Immature natural killer cell (primary cell): ENCODE data around the gene PDE11A. TPM values are rescaled to one million over a fixed set of nuclear protein-coding genes. Genes with fewer than 3 reads are reported as not detected.

Experiments
- DNase-seq, 3 donors: peaks; one replicate each; pipeline ENCODE4 v3.0.0; 2022; ENCODE audit warnings: mixed read lengths in 1 of 3
- H3K27ac Mint-ChIP-seq, 6 donors: one replicate each; pipeline ENCODE4 v1.8.0; 2020; ENCODE audit warnings: mixed read lengths in 6 of 6, mild to moderate bottlenecking in 5 of 6, inconsistent platforms in 4 of 6, moderate library complexity in 3 of 6
- H3K27me3 Mint-ChIP-seq, 3 donors: one replicate each; pipeline ENCODE4 v1.8.0; 2020 to 2021; ENCODE audit warnings: low read depth in 3 of 3, mild to moderate bottlenecking in 3 of 3, mixed read lengths in 3 of 3, moderate library complexity in 3 of 3, inconsistent platforms in 1 of 3
- H3K36me3 Mint-ChIP-seq, 3 donors: one replicate each; pipeline ENCODE4 v1.8.0; 2020; ENCODE audit warnings: mixed read lengths in 3 of 3, inconsistent platforms in 2 of 3, mild to moderate bottlenecking in 2 of 3
- H3K4me1 Mint-ChIP-seq, 2 donors: one replicate each; pipeline ENCODE4 v1.8.0; 2020; ENCODE audit warnings: inconsistent platforms in 2 of 2, mild to moderate bottlenecking in 2 of 2, mixed read lengths in 2 of 2, moderate library complexity in 1 of 2
- H3K4me3 Mint-ChIP-seq, 5 donors: one replicate each; pipeline ENCODE4 v1.8.0; 2020; ENCODE audit warnings: mild to moderate bottlenecking in 5 of 5, mixed read lengths in 5 of 5, inconsistent platforms in 3 of 5, moderate library complexity in 3 of 5
- H3K9me3 Mint-ChIP-seq, 6 donors: one replicate each; pipeline ENCODE4 v1.8.0; 2020; ENCODE audit warnings: mild to moderate bottlenecking in 6 of 6, mixed read lengths in 6 of 6, inconsistent platforms in 4 of 6, moderate library complexity in 3 of 6
- polyA plus RNA-seq, 3 donors: library from polyadenylated mRNA; unstranded; fragments of 300-500 nt; fragmentation: Illumina TruSeq; gene quantifications; one replicate each; pipeline ENCODE4 v1.2.3, GENCODE V29; 2021

Gene PDE11A
- polyA plus RNA-seq, 3 donors from 2014 or later = not detected

DNA sequence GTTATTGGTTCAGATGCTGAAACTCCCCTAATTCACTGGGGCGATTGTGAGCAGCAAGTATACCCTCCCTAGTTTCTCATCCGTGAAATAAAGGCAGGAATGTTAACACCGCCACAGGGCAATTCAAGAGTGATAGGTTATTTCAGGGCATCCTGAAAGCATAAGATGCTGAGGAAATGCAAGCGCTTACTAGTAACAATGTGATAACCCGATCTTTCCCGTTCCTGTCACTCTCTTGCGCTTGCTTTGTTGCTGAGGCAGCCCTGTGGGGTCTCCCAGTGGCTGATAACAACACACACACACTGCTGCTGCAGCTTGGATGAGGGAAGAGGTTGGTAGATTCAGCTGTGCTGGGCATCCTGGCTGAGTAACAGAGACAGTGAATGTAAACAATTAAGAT, 420.7 kb downstream of the PDE11A start:
- Mint-ChIP-seq H3K9me3 (peaks cover 0 to 1% (median 0%) of the 10 kb centered on the region in 6 donors), H3K4me3 (no peak overlapping the region), H3K27ac (no peak overlapping the region), H3K27me3 (peaks cover 4 to 11% (median 6%) of the 10 kb centered on the region in 3 donors), H3K4me1 (no peaks in the 10 kb centered on the region), H3K36me3 (no peaks in the 10 kb centered on the region)
- DNase-seq = no peak

DNA sequence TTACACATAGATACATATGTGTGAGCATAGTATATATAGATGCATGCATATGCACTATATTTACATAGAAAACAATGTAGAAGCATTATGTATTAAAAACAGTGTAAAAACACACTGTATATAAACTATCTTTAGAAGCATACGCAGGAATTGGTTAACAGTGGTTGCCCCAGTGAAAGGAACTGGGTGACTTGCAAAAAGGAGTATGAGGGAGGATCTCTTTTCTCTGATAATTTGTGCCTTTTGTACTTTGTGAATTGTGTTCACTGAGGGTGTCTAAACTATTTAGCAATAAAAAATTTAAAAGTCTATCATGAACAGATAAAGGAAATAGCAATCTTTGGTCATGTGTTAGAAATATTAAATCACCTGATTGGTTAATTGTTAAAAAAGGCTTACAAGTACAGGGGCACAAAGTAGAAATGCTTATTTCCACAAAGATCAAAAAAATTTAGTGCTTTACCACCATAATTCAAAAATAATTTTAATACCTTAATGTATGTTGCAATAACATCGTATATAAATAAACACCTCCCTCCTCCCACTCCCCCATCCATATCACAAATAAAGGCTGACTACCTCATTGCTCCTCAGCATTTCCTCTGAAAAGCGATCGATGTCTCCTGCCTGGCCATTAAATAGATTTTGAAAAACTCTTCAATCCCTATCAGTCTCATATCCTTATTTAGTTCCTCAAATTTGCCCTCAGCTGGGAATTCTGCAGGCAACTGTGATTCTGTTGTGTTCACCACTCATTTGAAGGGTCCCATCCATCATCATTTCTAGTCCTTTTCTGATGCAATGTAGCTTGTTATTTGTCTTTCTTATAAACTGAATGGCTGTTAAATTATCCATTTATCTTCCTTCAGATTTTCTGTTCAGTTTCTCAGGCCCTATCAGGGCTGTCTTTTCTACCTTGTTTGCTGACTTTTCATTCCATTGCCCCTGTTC, 422.7 kb downstream of the PDE11A start:
- Mint-ChIP-seq H3K36me3 (no peaks in the 10 kb centered on the region), H3K9me3 (peaks cover 0 to 1% (median 0%) of the 10 kb centered on the region in 6 donors), H3K4me3 (no peak overlapping the region), H3K4me1 (no peaks in the 10 kb centered on the region), H3K27ac (peak overlapping the region in 1 of 6 donors; percentile 70), H3K27me3 (peaks cover 4 to 11% (median 5%) of the 10 kb centered on the region in 3 donors)
- no peak for DNase-seq

DNA sequence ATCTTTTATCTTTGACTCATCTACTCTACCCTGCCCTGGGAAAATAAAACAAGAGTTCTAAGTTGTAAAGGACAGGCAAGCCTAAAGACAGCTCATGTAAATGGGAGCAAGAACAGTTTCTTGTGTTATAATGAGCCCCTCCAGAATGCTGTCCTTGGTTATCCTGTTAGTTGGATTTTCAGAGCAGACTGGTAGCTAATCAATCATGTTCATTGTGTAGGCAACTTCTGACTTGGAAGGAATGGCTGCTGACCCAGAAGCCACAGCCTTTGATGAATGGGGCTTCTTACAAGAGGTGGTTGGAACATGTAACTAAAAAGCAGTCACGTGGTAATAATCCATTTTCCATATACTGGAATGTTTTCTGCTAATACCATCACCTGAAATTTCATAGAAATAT, 425.8 kb downstream of the PDE11A start:
- no peaks in the 10 kb centered on the region for H3K4me1 Mint-ChIP-seq
- DNase-seq = no peak
- H3K27ac Mint-ChIP-seq = no peak overlapping the region
- H3K4me3 Mint-ChIP-seq = no peak overlapping the region
- H3K9me3 Mint-ChIP-seq = peaks cover 0 to 5% (median 0%) of the 10 kb centered on the region in 6 donors
- peaks cover 4 to 6% (median 5%) of the 10 kb centered on the region in 3 donors for H3K27me3 Mint-ChIP-seq
- H3K36me3 Mint-ChIP-seq = no peaks in the 10 kb centered on the region

DNA sequence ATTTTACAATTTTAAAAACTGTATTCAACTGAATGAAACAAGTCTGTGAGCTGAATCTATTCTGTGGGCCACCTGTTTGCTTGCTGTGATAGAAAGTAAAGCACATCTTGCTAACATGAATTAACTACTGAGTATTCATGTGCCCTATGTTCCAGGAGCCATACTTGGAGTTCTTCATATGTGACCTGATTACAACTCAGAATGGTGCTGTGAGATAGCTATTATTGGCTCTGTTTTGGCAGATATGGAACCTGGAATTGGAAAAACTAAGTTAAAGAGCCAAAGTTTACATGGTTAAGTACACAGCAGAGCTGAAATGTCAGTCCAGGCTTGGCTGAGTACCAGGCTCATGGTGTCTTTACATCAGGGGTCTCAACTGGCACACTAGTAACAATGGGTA, 426.3 kb downstream of the PDE11A start:
- no peaks in the 10 kb centered on the region for H3K36me3 Mint-ChIP-seq
- peaks cover 4 to 6% (median 5%) of the 10 kb centered on the region in 3 donors for H3K27me3 Mint-ChIP-seq
- no peak overlapping the region for H3K27ac Mint-ChIP-seq
- no peak overlapping the region for H3K4me3 Mint-ChIP-seq
- H3K4me1 Mint-ChIP-seq = no peaks in the 10 kb centered on the region
- H3K9me3 Mint-ChIP-seq = peaks cover 0 to 5% (median 0%) of the 10 kb centered on the region in 6 donors
- DNase-seq = no peak

DNA sequence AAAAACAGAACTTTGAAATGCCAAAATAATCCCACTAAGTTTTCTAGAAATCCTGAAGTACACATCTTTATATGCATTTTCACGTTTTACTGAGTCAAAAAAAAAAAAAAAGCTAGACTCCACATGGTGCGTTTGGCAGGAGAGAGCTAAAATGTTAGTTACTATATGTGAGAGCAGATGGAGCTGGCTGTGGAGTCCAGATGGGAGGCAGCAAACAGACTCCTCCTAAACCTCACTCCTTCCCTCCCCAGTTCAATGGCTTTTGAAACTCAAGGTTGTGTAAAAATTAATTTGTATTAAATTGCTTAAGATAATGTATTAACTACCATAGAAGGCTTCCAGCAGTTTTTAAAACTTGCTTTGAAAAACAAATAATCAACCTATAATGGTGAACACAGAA, 431.2 kb downstream of the PDE11A start:
- H3K36me3 Mint-ChIP-seq = no peaks in the 10 kb centered on the region
- no peaks in the 10 kb centered on the region for H3K4me1 Mint-ChIP-seq
- H3K4me3 Mint-ChIP-seq = no peak overlapping the region
- H3K27me3 Mint-ChIP-seq = peaks cover 2 to 11% (median 5%) of the 10 kb centered on the region in 3 donors
- H3K27ac Mint-ChIP-seq = no peak overlapping the region
- no peak for DNase-seq
- H3K9me3 Mint-ChIP-seq = peaks cover 0 to 6% (median 0%) of the 10 kb centered on the region in 6 donors

DNA sequence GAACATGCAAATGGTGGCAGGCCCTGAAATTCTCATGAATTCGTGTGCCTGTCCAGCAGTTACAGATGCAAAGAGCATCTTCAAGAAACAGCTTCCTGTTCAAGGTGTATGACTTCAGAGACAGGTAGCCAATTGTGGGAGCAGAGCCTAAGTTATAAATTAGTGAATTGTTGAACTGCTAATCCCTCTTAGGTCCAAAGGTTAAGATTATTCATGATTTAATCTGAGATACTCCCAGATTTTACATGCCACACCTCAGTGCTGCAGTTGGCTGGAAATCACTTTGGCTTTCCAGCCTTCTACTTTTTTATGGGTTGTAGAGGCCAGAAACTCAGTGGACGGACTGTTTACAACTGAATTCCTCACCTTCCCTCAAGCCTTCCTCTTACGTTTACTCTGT, 432.2 kb downstream of the PDE11A start:
- H3K9me3 Mint-ChIP-seq = peaks cover 0 to 6% (median 0%) of the 10 kb centered on the region in 6 donors
- H3K4me1 Mint-ChIP-seq = no peaks in the 10 kb centered on the region
- H3K4me3 Mint-ChIP-seq = no peak overlapping the region
- no peak overlapping the region for H3K27ac Mint-ChIP-seq
- peaks cover 2 to 11% (median 5%) of the 10 kb centered on the region in 3 donors for H3K27me3 Mint-ChIP-seq
- no peaks in the 10 kb centered on the region for H3K36me3 Mint-ChIP-seq
- no peak for DNase-seq

DNA sequence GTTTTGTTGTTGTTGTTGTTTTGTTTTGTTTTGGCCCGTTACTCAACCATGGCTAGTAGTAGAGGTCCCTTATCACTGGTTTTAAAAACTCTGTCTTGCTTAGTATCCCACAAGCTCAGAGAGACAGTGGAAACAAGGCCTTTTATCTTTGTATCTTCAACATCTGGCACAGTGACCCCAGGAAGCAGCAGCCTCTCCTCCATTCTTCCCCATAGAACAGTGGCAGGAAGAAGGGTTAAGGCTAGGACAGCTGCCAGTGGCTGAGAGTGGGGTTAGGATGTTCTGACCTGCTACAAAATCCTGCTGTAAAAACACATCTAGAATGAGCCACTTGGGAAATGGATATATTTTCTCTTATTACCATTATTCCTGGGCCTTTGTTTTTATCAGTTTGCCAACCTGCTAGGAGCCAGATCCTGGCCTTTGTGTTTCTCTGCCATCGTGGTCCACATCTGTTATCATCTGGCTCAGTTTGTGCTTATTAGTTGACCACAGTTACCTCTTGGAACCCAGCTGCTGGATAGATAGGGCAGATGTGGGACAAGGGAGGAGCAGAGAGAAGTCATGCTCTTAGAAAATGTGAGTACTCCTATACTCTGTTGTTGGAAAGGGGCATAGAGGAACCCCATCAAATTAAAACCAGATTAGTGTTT, 433.2 kb downstream of the PDE11A start:
- H3K36me3 Mint-ChIP-seq = no peaks in the 10 kb centered on the region
- H3K4me1 Mint-ChIP-seq = no peaks in the 10 kb centered on the region
- no peak overlapping the region for H3K4me3 Mint-ChIP-seq
- H3K27ac Mint-ChIP-seq = no peak overlapping the region
- DNase-seq = no peak
- H3K9me3 Mint-ChIP-seq = peaks cover 0 to 6% (median 0%) of the 10 kb centered on the region in 6 donors
- H3K27me3 Mint-ChIP-seq = peaks cover 2 to 12% (median 5%) of the 10 kb centered on the region in 3 donors

DNA sequence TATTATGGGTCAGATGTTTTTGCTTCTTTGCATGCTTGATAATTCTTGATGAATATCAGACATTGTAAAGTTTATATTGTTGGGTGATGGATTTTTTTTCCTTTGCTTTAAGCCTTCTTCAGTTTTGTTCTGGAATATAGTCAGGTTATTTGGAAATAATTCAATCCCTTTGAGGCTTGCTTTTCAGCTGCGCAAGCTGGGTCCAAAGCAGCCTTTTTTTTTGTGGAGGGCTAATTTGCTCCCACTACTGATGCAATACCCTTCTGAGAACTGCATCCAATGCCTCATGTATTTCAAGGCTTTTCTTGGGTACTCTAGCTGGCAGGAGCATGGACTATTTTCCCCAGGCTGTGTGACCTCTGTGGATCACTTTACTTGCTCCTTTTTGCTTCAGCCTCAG, 434.1 kb downstream of the PDE11A start:
- peaks cover 0 to 6% (median 0%) of the 10 kb centered on the region in 6 donors for H3K9me3 Mint-ChIP-seq
- H3K4me1 Mint-ChIP-seq = no peaks in the 10 kb centered on the region
- peaks cover 2 to 13% (median 5%) of the 10 kb centered on the region in 3 donors for H3K27me3 Mint-ChIP-seq
- no peak overlapping the region for H3K27ac Mint-ChIP-seq
- DNase-seq = no peak
- H3K36me3 Mint-ChIP-seq = no peaks in the 10 kb centered on the region
- no peak overlapping the region for H3K4me3 Mint-ChIP-seq

DNA sequence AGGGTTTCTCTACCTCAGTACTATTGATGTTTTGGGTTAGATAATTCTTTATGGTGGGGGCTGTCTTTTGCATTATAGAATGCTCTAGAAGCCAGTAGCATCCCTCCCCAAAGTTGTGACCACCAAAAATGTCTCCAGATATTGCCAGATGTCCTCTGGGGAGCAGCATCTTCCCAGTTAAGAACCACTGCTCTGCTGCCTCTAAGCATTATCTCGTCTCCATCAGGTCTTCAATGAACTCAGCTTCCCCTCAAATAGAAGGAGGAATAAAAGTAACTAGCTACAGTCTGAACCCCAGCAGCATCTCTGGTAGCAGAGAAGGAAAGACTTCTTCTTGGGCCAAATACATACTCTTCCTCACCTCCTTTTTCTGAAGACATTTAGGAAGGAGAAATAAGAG, 435.9 kb downstream of the PDE11A start:
- peaks cover 0 to 2% (median 0%) of the 10 kb centered on the region in 6 donors for H3K9me3 Mint-ChIP-seq
- no peaks in the 10 kb centered on the region for H3K4me1 Mint-ChIP-seq
- H3K27ac Mint-ChIP-seq = no peak overlapping the region
- no peaks in the 10 kb centered on the region for H3K36me3 Mint-ChIP-seq
- DNase-seq = no peak
- H3K27me3 Mint-ChIP-seq = peaks cover 0 to 12% (median 5%) of the 10 kb centered on the region in 3 donors
- H3K4me3 Mint-ChIP-seq = no peak overlapping the region

DNA sequence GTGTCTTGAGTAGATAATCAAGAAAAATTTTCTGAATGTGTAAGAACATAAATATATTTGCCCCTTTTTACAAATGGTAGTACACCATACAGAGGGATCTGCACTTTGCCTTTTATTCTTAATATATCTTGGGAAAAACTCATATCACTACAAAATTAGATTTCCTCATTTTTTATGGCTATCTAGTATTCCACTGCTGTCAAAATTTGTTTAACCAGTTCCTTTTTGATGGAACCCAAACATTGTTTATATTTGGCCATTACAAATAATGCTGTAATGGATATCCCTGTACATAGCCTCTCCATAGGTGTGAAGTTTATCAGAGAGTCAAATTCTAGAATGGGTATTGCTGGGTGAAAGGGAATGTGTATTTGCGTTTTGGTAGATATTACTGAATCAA, 436.9 kb downstream of the PDE11A start:
- Mint-ChIP-seq H3K36me3 (no peaks in the 10 kb centered on the region), H3K27me3 (peaks cover 0 to 11% (median 5%) of the 10 kb centered on the region in 3 donors), H3K4me1 (no peaks in the 10 kb centered on the region), H3K4me3 (no peak overlapping the region), H3K9me3 (peaks cover 0 to 2% (median 0%) of the 10 kb centered on the region in 6 donors), H3K27ac (no peak overlapping the region)
- DNase-seq = no peak

DNA sequence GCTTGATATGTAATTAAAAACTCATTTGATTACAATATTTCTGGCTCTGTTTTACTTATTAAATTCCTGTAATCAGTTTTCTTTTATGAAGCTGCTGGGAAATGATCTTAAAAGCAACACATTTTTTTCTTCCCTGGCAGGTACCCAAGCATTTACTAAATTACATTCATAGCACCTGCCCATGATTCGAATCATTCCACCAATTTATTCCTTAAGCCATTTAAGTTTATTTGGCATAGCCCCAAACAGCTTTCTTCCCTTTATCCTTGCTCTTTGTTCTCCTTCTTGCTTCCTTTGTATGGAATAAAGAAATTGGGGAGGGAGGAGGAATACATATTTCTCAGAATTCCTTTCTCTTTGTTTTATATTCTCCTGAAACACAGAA, 438.7 kb downstream of the PDE11A start:
- H3K4me1 Mint-ChIP-seq = no peaks in the 10 kb centered on the region
- H3K4me3 Mint-ChIP-seq = peak overlapping the region in 2 of 5 donors; percentile 31 to 65
- peaks cover under 1 to 7% (median 4%) of the 10 kb centered on the region in 3 donors for H3K27me3 Mint-ChIP-seq
- H3K27ac Mint-ChIP-seq = peak overlapping the region in 1 of 6 donors; percentile 19
- no peak for DNase-seq
- peaks cover 0 to under 1% (median 0%) of the 10 kb centered on the region in 6 donors for H3K9me3 Mint-ChIP-seq
- no peaks in the 10 kb centered on the region for H3K36me3 Mint-ChIP-seq

DNA sequence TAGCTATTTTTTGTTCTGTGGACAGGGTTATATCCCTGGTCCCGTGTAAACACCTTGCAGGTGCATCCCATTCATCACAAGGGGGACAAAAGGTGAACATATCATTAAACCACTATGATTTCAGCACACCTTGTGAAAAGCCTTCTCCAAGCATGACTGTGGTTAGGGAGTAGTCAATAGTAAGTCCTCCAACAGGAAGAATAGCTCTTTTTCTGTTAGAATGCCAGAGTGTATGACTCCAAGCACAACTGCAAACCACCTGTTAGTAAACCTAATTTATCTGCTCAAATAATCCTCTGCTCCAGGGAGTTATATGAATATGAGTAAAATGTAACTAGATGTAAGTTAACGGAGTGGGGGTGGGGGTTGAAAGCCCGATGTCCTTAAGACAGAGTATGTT, 439.5 kb downstream of the PDE11A start:
- no peak overlapping the region for H3K4me3 Mint-ChIP-seq
- H3K27me3 Mint-ChIP-seq = peaks cover 4 to 7% (median 7%) of the 10 kb centered on the region in 3 donors
- no peak for DNase-seq
- H3K9me3 Mint-ChIP-seq = no peaks in the 10 kb centered on the region
- no peak overlapping the region for H3K27ac Mint-ChIP-seq
- no peaks in the 10 kb centered on the region for H3K36me3 Mint-ChIP-seq
- no peaks in the 10 kb centered on the region for H3K4me1 Mint-ChIP-seq

DNA sequence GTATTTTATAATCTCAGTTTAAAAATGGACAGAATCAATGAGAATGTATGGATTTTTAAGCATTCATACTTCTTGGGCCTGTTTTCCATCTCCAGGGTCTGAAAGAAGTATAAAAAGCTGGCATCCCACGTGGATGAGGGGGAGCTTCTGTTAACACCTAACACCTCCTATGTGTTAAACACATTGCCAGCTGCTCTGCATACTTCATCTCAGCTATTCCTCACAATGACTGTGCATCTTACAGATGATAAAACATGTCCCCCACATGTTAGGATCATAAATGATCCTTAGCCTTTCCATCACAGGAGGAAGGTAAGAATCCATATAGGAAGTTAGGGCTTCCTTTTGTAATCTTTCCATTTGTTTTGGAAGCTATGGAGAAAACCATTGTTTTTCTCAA, 440.9 kb downstream of the PDE11A start:
- no peak for DNase-seq
- Mint-ChIP-seq H3K27me3 (peaks cover under 1 to 14% (median 9%) of the 10 kb centered on the region in 3 donors), H3K36me3 (no peaks in the 10 kb centered on the region), H3K4me3 (no peak overlapping the region), H3K4me1 (no peaks in the 10 kb centered on the region), H3K27ac (no peak overlapping the region), H3K9me3 (no peaks in the 10 kb centered on the region)
